NCI-H187 treated with DMSO at 0.1 percent for 48 hours (cell line): Measurements from ENCODE around the gene CNPY2.
A peak's percentile ranks its signal among the peaks of the same experiment; 100 is the strongest.
"Not testable (repeated sequence)": the region's sequence is repeated elsewhere in the genome, so short reads cannot be mapped to it uniquely, and the experiment has no call there.

ENCODE experiments used
- DNase-seq: peaks from one replicate; lab custom pipeline; 2025; lab: John Stamatoyannopoulos, UW

The CNPY2 gene

DNA sequence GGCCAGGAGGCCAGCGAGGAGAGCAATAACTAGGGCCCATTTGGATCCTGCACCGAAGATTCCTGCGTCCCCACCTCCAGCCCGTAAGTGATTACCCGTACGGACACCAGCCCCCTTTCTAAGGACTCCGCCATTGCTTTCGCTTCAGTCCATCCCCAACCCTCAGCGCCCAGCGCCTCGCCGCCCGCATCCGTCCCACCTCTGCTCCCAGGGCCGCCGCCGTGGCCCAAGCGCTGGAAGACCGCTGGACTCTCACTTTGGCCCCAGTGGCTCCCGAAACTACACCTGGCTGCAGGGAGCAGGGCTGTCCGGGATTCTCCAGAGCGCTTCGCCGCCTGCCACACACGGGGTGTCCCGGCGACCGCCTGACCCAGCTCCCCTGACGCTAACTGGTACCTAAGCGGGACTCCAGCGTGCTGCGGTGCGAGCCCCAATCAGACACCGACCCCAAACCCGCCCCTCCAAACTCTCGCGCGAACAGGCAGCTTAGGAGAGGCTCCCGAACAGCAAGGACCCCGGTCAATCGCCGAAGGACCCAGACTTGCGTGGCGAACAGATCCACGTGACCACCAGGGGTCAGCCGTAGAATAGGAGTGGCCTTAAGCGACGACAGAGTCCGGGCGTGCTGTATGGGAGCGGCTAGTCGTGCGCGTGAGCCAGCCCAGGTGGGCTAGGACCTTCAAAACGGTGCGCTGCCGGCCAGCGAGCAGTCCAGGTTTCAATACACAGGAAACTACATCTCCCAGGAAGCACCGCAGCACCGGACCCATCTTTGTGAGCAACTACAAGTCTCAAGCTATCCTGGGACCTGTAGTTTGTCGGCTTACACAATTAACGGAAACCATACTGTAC lies at the start of gene CNPY2:
Gene CNPY2 (minus strand): TSS at position 367 of the 852 bp plus-strand sequence. CDS start 771 bp downstream, outside the sequence.
- peak; percentile 95 for DNase-seq

DNA sequence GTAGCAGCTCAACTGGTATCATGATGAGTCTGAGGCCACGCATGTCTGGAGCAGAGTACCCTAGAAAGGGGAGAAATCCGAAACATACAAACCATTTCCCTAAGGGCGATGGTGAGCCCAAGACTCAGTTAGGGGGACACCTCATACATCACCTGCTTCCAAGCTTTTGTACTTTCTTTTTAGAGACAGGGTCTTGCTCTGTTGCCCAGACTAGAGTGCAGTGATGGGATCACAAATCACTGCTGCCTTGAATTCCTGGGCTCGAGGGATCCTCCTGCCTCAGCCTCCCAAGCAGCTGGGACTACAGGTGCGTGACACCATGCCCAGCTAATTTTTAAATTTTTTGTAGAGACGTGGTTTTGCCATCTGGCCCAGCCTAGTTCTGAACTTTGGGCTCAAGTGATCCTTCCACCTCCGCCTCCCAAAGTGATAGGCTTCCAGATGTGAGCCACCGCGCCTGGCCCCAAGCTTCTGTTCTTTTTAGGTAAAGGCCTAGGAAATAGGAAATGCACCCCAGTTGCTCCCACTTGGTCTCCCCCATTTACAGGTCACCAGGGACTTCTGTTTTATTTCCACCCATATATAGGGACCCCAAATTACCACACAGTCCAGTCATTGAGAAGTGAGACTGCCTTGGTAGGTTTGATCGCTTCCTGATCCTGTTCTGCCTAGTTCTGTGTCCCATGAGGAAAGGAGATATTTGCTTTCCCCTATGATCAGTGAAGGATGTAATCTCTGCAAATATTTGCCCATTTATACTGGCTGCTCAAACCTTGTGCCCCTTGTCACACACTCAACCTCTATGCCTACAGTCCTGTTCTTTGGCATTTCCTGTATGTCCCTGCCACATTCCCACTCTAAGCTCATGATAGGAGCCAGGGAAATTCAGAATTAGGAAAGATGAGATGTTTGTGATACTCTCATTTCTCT lies 46.6 kb upstream of the CNPY2 start, which contains the start of gene APOF:
Gene APOF (minus strand): TSS at position 728 of the 930 bp plus-strand sequence. CDS start 112 bp downstream, at position 616.
- no peak for DNase-seq

DNA sequence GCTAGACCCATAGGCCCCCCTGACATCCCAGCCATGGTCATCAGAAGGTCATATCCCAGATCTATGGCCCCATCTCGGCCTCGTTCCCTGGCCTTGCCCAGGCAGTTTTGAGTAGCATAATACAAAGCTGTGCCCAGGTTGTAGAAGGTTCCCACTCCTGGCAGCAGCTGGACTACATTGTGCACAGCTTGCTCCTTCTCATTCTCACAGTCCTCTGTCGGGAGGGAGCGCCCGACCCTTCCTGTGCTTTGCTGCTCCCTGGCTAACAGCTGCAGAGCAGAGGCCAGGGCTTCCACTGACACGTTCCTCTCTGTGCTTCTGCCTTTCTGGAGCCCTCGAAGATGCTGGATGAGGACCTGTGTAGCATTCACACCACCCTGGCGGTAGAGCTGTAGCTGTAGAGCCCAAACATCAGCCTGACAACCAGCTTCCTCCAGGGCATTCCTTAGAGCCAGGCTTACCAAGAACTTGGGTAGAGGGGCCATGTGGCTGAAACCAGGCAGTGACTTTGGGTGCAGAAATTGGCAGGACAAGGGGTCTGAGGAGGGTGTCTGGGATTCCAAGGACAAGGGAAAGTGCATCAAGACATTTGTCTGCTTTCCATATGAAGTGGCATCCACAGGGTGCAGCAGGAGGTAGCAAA lies 45.8 kb upstream of the CNPY2 start:
- DNase-seq: no peak

DNA sequence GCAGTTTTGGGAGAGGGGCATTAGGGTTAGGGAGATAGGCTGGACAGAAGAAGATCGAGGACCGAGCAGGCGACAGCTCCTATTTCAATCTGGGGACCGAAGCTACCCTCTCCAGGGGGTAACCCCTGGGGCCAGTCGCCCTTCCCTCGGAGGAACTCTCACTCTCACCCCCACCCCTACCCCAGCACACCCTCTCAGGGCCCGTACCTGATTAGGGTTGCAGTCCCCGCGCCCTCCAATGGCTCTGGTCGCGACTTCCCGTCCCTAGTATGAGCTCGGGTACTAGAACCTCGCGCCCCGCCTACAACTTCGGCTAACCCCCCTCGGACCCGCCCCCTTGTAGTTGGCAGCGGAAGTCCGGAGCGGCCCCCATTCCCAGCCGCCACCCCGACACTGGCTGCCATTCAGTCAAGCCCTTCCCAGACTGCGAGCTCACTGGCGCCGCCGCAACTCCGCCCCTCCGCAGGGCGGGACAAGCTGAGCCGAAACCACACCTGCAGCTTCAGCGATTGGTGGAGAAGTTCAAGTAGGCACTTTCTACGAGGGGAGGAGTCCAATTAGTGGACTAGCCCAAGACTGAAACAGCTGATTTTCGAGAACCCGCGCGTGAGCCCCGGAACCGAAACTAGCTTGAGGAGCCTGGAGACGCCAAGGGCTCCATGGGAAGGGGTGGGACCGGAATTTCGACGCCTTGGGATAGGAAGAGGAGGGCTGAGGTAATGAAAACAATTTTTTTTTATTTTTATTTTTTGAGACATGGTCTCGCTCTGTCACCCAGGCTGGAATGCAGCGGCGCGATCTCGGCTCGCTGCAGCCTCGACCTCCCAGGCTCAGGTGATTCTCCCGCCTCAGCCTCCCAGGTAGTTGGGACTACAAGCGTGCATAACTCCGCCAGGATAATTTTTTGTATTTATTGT lies 44.3 kb upstream of the CNPY2 start, which contains the start of gene STAT2:
Gene STAT2 (minus strand): TSS at position 257 of the 917 bp plus-strand sequence. CDS start 3,536 bp downstream, outside the sequence.
- DNase-seq: peak; percentile 99

DNA sequence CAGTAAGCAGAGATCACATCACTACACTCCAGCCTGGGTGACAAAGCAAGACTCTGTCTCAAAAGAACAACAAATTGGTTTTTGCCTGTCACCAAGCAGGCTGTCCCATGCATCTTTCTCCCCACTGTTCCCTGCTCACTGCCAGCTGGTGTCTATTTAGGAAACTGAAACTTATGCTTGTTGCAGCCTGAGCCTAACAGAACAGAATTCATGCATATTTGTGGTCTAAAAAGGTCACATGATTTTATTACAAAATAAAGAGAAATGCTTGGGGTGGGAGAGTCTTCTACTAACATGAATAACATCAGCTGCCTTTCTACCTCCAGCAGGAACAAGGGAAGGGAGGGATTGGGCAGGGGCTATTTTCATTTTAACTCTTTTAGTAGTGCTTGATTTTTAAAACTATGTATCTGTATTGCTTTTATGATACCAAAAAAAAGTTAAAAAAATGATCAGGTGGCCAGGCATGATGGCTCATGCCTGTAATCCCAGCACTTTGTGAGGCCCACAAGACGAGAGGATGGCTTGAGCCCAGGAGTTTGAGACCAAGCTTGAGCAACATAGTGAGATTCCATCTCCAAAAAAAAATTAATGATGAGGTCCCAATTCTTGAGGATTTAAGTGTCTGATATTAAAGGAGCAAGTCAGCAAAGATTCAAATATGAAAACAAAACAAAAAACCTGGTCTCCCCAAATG lies 43.2 kb upstream of the CNPY2 start:
- no peak for DNase-seq

DNA sequence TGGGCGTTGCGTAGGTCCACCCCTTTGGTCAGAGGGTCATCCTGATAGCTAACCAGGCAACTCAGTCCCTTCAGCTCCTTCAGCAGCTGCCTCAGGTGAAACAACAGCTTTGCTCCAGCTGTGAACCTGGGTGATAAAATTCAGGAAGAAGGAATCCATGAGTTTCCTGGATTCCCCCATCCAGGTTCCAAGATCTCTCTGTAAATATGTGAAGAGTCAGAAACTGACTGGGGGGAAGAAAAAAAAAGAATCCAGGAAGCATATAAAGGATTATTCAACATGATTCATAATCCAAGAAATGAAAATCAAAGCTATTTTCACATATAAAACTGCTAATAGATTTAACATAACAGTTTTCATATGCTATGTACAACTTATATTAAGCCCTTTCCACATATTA lies 35.5 kb upstream of the CNPY2 start:
- DNase-seq: no peak

DNA sequence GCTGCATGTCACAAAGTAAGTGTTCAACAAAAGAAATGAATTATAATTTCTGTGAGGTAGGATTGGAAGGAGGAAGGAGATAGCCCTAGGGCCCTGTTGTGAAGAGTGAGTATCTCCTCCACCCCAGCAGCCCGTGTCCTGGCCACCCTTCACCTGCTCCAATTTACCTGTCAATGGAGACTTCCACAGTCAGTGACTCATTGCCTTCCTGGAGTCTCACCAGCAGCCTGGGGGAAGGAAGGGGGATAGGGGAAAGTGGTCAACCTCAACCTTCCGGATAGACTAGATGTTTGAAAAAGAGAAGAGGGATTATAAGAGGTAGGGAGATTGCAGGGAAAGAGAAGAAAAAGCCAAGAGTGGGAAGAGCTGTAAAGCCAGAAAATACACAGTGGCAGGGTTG lies 34.9 kb upstream of the CNPY2 start:
- DNase-seq: no peak

DNA sequence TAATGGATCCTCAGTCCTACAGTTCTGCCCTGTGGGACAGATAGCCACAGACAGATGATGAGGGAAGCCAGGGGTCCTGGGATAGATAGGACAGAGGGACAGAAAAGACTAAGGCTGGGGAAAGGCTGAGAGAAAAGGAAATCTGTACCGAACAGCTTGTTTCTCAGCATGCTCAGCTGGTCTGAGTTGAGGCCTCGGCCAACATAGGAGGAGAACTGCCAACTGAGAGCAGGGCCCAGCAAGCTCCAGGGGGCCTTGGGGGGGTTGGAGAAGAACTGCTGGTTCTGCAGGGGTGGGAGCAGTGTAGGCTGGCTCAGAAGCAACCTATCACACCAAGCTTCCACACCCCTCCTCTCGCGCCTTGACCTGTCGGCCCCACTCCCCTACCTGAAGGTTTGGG lies 33.0 kb upstream of the CNPY2 start:
- no peak for DNase-seq

DNA sequence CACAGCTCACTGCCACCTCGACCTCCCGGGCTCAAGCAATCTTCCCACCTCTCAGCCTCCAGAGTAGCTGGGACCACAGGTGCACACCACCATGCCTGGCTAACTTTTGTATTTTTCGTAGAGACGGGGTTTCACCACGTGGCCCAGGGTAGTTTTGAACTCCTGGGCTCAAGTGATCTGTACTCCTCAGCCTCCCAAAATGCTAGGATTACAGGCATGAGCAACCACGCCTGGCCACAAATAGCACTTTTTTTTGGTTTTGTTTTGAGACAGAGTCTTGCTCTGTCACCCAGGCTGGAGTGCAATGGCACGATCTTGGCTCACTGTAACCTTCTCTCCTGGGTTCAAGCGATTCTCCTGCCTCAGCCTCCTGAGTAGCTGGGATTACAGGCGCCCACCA lies 31.5 kb upstream of the CNPY2 start:
- not testable (repeated sequence) for DNase-seq

DNA sequence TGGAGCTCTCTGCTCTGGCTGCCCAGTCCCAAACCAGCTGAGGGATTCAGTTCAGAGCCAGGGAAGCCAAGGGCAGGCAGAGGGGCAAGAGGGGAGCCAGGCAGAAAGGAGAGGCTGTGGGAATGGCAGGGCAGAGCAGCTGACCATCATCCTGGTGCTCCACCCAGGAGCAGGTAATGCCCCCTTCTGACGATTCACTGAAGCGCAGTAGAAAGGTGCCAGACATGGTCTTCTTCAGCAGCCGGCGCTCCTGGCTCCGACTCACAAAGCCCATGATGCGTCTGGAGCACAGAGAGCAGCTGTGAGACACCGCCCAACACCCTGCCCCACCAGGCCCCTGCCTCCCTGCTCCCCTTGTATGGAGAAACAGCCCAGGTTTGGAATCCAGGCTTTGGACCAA lies 30.9 kb upstream of the CNPY2 start:
- no peak for DNase-seq

DNA sequence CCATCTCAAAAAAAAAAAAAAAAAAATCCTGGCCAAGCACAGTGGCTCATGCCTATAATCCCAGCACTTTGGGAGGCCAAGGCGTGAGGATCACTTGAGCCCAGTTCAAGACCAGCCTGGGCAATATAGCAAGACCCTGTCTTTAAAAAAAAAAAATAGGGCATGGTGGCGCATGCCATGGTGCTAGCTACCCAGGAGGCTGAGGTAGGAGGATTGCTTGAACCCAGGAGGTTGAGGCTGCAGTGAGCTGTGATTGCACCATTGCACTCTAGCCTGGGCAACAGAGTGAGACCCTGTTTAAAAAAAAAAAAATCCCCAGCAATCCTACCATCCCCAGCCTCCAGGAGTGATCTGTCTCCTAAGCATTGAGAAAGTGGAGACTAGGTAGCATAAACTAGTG lies 26.5 kb upstream of the CNPY2 start:
- DNase-seq: not testable (repeated sequence)

DNA sequence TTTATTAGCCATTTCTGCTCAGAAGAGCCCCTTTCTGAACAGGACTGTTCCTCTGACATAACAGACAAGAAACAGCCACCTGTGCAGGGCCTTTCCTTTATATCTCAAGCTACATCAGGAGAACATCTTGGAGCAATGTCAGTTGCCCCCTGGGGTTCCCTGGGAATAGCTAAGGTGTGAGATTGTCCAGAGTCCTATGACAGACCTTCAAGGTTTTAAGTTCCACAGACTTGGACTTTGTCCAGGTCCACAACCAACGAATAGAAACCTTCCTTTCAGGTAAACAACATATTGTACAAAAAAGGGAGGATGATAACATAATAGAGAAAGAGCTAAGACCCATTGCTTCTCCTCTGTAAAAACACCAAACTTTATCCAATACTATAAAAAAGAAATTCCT lies 25.8 kb upstream of the CNPY2 start:
- DNase-seq: no peak

DNA sequence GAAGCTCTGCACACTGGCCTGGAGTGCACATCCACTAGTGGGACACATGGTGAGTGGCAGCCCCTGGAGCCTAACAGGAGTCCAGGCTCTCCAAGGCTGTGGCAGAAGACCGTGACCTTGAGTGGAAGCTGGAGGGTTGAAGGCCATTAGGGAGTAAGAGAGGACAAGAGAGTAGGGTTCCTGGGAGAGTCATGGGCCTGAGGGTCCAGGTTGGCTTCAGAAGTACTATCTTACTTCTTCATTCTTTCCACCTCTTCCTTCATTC lies 23.3 kb upstream of the CNPY2 start:
- DNase-seq: no peak

DNA sequence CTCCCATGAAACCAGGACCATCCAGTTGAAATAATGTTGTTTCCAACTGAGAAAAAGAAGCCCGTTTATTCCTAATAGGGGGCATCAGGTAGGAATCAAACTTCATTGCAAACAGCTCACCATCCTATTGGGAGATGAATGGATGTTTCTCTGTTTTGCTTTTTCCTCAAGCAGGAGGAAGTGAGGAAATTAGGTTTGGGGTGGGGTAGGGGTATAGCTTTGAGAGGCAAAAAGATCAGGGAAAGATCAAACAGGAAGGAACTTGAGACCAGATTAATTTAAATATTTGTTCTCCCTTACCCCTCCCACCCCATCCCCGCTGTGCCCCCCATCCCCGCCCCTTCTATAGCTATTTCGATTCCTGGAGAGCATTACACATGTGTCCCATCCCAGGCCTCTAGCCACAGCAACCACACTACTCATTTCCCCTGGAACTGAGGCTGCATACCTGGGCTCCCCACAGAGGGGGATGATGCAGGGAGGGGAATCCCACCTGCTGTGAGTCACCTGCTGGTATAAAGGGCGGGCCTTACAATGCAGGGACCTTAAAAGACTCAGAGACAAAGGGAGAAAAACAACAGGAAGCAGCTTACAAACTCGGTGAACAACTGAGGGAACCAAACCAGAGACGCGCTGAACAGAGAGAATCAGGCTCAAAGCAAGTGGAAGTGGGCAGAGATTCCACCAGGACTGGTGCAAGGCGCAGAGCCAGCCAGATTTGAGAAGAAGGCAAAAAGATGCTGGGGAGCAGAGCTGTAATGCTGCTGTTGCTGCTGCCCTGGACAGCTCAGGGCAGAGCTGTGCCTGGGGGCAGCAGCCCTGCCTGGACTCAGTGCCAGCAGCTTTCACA lies 22.7 kb upstream of the CNPY2 start, which contains the start of gene IL23A:
Gene IL23A (plus strand): TSS at position 577 of the 850 bp plus-strand sequence. CDS start 161 bp downstream, at position 738.
- DNase-seq: no peak

DNA sequence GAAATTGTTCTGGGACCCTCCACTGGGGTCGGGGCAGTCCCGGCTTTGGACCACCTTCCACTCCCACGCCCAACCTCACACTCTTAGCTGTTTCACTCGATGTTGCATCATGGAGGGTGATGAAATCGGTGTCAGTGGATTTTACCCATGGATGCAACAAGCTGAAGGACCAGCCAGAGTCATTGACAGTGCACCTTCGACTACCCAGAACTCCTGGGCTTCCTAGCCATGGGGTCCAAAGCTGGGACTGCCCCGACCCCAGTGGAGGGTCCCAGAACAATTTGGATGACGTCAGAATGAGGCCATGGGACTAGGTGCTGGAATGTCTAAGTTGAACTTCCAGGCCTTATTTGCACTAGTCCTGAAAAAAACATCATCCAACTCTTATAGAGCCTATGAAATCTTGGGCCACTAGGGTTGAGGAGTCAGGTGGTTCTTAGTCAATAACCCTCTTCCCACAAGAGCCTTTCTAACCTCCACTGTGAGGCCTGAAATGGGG lies 22.0 kb upstream of the CNPY2 start:
- DNase-seq: no peak

DNA sequence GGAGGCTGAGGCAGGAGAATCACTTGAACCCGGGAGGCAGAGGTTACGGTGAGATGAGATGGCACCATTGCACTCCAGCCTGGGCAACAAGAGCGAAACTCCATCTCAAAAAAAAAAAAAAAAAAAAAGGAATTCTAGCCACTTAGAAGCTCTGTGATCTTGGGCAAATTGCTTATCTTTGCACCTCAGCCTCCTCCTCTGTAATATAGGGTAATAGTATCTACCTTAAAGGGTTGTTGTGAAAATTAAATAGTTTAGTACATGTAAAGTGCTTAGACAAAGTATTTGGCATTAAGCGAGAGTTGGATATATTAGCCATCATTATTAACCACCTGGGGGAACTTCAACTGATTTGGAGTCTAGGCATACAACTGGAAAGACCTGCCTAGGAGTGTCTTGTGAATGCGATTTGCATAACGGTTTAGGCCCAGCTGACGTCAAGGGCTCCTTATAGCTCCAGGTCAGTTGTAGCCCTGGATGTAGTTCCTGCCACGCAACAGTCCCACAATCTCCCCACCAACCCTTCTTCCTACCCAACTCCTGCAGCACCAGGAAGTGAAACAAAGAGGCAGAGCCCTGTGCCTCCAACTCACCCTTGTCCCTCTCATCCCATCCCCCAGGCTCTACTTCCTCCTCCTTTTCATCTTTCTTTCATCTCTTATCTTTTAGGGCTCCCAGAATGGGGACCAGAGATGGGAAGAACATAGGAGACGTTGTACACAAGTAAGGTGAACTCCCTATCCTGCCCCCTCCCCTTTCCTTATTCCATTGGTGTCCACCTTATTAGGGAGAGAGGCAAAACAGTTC lies 20.8 kb upstream of the CNPY2 start:
- DNase-seq: no peak

DNA sequence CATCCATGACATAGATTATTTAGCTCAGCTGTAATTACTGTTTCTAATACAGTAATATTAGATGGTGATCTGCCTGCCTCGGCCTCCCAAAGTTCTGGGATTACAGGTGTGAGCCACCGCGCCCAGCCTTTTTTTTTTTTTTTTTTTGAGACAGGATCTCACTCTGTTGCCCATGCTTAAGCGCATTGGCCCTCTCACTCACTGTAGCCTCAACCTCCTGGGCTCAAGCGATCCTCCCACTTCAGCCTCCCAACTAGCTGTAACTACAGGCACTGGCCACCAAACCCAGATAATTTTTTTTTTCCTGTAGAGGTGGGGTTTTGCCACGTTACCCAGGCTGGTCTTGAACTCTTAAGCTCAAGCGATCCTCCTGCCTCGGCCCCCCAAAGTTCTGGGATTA lies 19.7 kb upstream of the CNPY2 start:
- not testable (repeated sequence) for DNase-seq

DNA sequence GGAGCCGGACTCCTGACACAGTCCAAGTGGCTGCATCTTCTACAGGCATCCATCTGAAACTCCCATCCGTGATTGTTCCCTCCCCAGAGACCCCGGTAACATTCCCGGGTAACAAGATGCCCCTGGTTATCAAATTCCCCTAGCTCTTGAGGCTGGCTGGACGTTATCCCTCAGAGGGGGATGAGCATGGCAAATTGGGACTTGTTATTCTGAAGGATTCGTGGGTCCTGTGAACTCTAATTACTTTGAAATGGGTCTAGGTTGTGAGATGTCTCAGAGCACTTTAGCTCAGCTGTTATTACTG lies 18.7 kb upstream of the CNPY2 start:
- no peak for DNase-seq
